ENCODE results near the gene SLC51B. TPM values are rescaled to one million over a fixed set of nuclear protein-coding genes. Genes with fewer than 3 reads are reported as not detected.

Gene SLC51B
- total and polyA plus RNA-seq, 9 of the 15 experiments (the other 6 are each of a cell fraction or from before 2014, with no cell fraction given): not detected

DNA sequence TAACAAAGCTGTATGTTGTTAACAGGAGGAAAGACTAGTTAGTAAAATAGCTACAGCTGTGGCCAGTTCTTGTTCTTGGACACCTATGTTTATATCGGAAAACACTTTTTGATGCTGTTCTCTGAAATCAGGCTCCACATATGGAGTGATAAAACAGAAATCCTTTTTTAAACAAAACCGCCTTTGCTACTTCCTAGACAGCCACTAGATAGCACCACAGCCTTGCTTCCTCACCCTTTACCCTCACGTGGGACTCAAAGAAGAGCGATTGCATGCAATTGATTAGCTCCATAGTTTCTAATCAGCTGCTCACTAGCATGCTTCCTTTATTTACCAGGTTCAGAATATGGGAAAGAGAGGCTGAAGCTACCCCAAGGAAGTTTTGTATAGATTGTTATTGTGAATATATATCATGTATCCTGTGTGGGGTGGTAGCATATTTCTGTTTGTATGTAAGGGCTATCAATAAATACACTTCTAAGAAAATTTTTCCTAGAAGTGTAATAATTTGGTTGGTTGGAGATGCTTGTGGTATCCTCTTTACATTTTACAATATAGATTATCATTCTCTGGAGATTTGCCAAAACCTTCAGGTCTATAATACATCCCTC, 11.4 kb upstream of the SLC51B start (continued):
- TF ChIP-seq, protein P1, sequence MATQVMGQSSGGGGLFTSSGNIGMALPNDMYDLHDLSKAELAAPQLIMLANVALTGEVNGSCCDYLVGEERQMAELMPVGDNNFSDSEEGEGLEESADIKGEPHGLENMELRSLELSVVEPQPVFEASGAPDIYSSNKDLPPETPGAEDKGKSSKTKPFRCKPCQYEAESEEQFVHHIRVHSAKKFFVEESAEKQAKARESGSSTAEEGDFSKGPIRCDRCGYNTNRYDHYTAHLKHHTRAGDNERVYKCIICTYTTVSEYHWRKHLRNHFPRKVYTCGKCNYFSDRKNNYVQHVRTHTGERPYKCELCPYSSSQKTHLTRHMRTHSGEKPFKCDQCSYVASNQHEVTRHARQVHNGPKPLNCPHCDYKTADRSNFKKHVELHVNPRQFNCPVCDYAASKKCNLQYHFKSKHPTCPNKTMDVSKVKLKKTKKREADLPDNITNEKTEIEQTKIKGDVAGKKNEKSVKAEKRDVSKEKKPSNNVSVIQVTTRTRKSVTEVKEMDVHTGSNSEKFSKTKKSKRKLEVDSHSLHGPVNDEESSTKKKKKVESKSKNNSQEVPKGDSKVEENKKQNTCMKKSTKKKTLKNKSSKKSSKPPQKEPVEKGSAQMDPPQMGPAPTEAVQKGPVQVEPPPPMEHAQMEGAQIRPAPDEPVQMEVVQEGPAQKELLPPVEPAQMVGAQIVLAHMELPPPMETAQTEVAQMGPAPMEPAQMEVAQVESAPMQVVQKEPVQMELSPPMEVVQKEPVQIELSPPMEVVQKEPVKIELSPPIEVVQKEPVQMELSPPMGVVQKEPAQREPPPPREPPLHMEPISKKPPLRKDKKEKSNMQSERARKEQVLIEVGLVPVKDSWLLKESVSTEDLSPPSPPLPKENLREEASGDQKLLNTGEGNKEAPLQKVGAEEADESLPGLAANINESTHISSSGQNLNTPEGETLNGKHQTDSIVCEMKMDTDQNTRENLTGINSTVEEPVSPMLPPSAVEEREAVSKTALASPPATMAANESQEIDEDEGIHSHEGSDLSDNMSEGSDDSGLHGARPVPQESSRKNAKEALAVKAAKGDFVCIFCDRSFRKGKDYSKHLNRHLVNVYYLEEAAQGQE (IDR thresholded peaks at IDR 0.05; ENCODE audit: borderline replicate concordance): peak; percentile 47; the same call in 1 of the 2 replicates
- TF ChIP-seq, protein P1 (CRISPR knock-in tag; IDR thresholded peaks at IDR 0.05; ENCODE audit: low read depth): no peak
- TF ChIP-seq, protein P2, sequence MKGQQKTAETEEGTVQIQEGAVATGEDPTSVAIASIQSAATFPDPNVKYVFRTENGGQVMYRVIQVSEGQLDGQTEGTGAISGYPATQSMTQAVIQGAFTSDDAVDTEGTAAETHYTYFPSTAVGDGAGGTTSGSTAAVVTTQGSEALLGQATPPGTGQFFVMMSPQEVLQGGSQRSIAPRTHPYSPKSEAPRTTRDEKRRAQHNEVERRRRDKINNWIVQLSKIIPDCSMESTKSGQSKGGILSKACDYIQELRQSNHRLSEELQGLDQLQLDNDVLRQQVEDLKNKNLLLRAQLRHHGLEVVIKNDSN (CRISPR knock-in tag; IDR thresholded peaks at IDR 0.05): peak; percentile 53; the same call in 1 of the 2 replicates
- TF ChIP-seq SMC3 (conservative IDR thresholded peaks at IDR 0.05; ENCODE audit: insufficient read depth, low read depth, low read length) (peak; percentile 40; the same call in 1 of the 2 replicates), ZNF282 (CRISPR knock-in tag; IDR thresholded peaks at IDR 0.05) (no peak), SRF (CRISPR knock-in tag; IDR thresholded peaks at IDR 0.05) (0 out of 4 replicates have a peak, but pooled peaks of 1 of the 2 experiments have one; percentile 32), SUPT5H (IDR thresholded peaks at IDR 0.05) (no peak)
- TF ChIP-seq, protein P3, sequence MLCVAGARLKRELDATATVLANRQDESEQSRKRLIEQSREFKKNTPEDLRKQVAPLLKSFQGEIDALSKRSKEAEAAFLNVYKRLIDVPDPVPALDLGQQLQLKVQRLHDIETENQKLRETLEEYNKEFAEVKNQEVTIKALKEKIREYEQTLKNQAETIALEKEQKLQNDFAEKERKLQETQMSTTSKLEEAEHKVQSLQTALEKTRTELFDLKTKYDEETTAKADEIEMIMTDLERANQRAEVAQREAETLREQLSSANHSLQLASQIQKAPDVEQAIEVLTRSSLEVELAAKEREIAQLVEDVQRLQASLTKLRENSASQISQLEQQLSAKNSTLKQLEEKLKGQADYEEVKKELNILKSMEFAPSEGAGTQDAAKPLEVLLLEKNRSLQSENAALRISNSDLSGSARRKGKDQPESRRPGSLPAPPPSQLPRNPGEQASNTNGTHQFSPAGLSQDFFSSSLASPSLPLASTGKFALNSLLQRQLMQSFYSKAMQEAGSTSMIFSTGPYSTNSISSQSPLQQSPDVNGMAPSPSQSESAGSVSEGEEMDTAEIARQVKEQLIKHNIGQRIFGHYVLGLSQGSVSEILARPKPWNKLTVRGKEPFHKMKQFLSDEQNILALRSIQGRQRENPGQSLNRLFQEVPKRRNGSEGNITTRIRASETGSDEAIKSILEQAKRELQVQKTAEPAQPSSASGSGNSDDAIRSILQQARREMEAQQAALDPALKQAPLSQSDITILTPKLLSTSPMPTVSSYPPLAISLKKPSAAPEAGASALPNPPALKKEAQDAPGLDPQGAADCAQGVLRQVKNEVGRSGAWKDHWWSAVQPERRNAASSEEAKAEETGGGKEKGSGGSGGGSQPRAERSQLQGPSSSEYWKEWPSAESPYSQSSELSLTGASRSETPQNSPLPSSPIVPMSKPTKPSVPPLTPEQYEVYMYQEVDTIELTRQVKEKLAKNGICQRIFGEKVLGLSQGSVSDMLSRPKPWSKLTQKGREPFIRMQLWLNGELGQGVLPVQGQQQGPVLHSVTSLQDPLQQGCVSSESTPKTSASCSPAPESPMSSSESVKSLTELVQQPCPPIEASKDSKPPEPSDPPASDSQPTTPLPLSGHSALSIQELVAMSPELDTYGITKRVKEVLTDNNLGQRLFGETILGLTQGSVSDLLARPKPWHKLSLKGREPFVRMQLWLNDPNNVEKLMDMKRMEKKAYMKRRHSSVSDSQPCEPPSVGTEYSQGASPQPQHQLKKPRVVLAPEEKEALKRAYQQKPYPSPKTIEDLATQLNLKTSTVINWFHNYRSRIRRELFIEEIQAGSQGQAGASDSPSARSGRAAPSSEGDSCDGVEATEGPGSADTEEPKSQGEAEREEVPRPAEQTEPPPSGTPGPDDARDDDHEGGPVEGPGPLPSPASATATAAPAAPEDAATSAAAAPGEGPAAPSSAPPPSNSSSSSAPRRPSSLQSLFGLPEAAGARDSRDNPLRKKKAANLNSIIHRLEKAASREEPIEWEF (CRISPR knock-in tag; IDR thresholded peaks at IDR 0.05): 0 out of 2 replicates have a peak, but pooled peaks have one; percentile 58
- TF ChIP-seq, protein P4, sequence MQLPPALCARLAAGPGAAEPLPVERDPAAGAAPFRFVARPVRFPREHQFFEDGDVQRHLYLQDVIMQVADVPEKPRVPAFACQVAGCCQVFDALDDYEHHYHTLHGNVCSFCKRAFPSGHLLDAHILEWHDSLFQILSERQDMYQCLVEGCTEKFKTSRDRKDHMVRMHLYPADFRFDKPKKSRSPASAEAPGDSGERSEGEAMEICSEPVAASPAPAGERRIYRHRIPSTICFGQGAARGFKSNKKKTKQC (CRISPR knock-in tag; IDR thresholded peaks at IDR 0.05): no peak
- TF ChIP-seq, protein P5, sequence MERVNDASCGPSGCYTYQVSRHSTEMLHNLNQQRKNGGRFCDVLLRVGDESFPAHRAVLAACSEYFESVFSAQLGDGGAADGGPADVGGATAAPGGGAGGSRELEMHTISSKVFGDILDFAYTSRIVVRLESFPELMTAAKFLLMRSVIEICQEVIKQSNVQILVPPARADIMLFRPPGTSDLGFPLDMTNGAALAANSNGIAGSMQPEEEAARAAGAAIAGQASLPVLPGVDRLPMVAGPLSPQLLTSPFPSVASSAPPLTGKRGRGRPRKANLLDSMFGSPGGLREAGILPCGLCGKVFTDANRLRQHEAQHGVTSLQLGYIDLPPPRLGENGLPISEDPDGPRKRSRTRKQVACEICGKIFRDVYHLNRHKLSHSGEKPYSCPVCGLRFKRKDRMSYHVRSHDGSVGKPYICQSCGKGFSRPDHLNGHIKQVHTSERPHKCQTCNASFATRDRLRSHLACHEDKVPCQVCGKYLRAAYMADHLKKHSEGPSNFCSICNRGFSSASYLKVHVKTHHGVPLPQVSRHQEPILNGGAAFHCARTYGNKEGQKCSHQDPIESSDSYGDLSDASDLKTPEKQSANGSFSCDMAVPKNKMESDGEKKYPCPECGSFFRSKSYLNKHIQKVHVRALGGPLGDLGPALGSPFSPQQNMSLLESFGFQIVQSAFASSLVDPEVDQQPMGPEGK (CRISPR knock-in tag; IDR thresholded peaks at IDR 0.05; ENCODE audit: borderline replicate concordance): no peak
